ENCODE measurements around the gene ZRANB3.
"Not testable (repeated sequence)": the region's sequence is repeated elsewhere in the genome, so short reads cannot be mapped to it uniquely, and the experiment has no call there.

ZRANB3 gene

DNA sequence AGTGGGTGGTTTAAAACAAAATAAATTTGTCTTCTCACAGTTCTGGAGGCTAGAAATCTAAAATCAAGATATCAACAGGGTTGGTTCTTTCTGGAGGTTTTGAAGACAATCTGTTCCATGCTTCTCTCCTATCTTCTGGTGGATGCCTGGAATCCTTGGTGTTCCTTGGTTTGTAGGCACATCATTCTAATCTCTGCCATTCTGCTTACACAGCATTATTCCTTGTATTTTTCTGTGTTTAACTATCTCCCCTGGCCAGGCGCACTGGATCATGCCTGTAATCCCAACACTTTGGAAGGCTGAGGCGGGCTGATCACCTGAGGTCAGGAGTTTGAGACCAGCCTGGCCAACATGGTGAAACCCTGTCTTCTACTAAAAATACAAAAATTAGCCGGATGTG, 108.1 kb downstream of the ZRANB3 start:
- TF ChIP-seq, protein P1, sequence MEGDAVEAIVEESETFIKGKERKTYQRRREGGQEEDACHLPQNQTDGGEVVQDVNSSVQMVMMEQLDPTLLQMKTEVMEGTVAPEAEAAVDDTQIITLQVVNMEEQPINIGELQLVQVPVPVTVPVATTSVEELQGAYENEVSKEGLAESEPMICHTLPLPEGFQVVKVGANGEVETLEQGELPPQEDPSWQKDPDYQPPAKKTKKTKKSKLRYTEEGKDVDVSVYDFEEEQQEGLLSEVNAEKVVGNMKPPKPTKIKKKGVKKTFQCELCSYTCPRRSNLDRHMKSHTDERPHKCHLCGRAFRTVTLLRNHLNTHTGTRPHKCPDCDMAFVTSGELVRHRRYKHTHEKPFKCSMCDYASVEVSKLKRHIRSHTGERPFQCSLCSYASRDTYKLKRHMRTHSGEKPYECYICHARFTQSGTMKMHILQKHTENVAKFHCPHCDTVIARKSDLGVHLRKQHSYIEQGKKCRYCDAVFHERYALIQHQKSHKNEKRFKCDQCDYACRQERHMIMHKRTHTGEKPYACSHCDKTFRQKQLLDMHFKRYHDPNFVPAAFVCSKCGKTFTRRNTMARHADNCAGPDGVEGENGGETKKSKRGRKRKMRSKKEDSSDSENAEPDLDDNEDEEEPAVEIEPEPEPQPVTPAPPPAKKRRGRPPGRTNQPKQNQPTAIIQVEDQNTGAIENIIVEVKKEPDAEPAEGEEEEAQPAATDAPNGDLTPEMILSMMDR (IDR thresholded peaks at IDR 0.05; ENCODE audit: insufficient read depth, low read length, poor library complexity, severe bottlenecking) = no peak
- no peak for DNase-seq (ENCODE audit: extremely low read depth, insufficient read length)
- H3K4me3 ChIP-seq (replicated peaks; ENCODE audit: low read depth, low read length) = no peak overlapping the region
- no peaks in the 10 kb centered on the region for H3K36me3 ChIP-seq (ENCODE audit: control insufficient read depth, insufficient read depth, low read length)
- H3K27me3 ChIP-seq (replicated peaks; ENCODE audit: control insufficient read depth, insufficient read depth, low read length) = no peaks in the 10 kb centered on the region

DNA sequence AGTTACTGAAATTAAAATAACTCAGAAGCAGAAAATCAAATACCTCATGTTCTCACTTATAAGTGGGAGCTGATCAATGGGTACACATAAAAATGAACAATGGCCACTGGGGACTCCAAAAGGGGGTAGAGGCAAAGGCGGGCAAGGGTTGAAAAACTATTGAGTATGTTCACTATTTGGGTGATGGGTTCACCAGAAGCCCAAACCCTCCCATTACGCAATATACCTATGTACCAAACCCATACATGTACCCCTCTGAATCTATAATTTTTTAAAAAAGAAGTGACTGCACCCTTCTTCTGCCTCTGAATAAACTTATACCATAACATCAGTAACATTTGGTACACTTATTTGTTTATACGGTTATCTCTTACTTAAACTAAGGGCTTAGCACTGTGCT, 119.4 kb downstream of the ZRANB3 start:
- TF ChIP-seq, protein P1 (IDR thresholded peaks at IDR 0.05; ENCODE audit: insufficient read depth, low read length, poor library complexity, severe bottlenecking) = no peak
- no peaks in the 10 kb centered on the region for H3K27me3 ChIP-seq (replicated peaks; ENCODE audit: control insufficient read depth, insufficient read depth, low read length)
- DNase-seq (ENCODE audit: extremely low read depth, insufficient read length) = no peak
- H3K4me3 ChIP-seq (replicated peaks; ENCODE audit: low read depth, low read length) = no peak overlapping the region
- no peaks in the 10 kb centered on the region for H3K36me3 ChIP-seq (ENCODE audit: control insufficient read depth, insufficient read depth, low read length)

DNA sequence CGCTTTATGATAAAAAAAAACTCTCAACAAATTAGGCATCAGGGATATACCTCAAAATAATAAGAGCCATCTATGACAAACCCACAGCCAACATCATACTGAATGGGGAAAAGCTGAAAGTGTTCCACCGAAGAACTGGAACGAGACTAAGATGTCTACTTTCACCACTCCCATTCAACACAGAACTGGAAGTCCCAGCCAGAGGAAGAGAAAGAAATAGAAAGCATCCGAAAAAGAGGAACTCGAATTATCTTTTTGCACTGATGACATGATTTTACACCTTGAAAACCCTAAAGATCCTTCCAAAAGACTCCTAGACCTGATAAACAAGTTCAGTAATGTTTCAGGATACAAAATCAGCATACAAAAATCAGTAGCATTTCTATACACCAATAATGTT, 121.6 kb downstream of the ZRANB3 start:
- no peaks in the 10 kb centered on the region for H3K27me3 ChIP-seq (replicated peaks; ENCODE audit: control insufficient read depth, insufficient read depth, low read length)
- DNase-seq (ENCODE audit: extremely low read depth, insufficient read length) = no peak
- H3K4me3 ChIP-seq (replicated peaks; ENCODE audit: low read depth, low read length) = no peak overlapping the region
- no peaks in the 10 kb centered on the region for H3K36me3 ChIP-seq (ENCODE audit: control insufficient read depth, insufficient read depth, low read length)
- TF ChIP-seq, protein P1 (IDR thresholded peaks at IDR 0.05; ENCODE audit: insufficient read depth, low read length, poor library complexity, severe bottlenecking) = no peak

DNA sequence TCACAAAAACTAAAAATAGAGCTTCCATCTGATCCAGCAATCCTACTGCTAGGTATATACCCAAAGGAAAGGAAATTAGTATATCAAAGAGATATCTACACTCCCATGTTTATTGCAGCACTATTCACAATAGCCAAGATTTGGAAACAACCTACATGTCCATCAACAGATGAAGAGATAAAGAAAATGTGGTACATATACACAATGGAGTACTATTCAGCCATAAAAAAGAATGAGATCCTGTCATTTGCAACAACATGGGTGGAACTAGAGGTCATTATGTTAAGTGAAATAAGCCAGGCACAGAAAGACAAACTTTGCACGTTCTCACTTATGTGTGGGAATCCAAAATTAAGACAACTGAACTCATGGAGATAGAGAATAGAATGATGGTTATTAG, 134.8 kb downstream of the ZRANB3 start:
- H3K36me3 ChIP-seq (ENCODE audit: control insufficient read depth, insufficient read depth, low read length); H3K27me3 ChIP-seq (replicated peaks; ENCODE audit: control insufficient read depth, insufficient read depth, low read length); DNase-seq (ENCODE audit: extremely low read depth, insufficient read length); H3K4me3 ChIP-seq (replicated peaks; ENCODE audit: low read depth, low read length): not testable (repeated sequence)

DNA sequence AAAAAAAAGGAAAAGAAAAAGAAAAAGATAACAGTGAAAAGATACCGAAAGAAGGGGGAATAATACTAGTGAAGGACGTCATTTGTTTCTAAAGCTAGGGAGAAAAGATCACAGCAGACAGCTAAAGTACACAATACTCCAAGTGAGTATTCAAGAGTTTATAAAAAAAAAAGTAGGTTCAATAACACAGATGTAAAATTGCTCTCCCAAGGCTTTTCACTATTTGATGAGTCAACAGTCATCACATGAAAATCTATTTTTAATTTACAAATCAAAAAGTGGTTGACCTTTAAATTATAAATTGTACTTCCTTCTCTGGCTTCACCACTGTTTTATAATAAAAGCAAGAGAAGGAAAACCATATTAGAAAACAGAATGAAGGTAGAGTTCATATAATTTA, 144.0 kb downstream of the ZRANB3 start:
- TF ChIP-seq, protein P1 (IDR thresholded peaks at IDR 0.05; ENCODE audit: insufficient read depth, low read length, poor library complexity, severe bottlenecking) = no peak
- no peak for DNase-seq (ENCODE audit: extremely low read depth, insufficient read length)
- Histone ChIP-seq H3K27me3 (replicated peaks; ENCODE audit: control insufficient read depth, insufficient read depth, low read length) (no peaks in the 10 kb centered on the region), H3K4me3 (replicated peaks; ENCODE audit: low read depth, low read length) (no peak overlapping the region), H3K36me3 (ENCODE audit: control insufficient read depth, insufficient read depth, low read length) (no peaks in the 10 kb centered on the region)

DNA sequence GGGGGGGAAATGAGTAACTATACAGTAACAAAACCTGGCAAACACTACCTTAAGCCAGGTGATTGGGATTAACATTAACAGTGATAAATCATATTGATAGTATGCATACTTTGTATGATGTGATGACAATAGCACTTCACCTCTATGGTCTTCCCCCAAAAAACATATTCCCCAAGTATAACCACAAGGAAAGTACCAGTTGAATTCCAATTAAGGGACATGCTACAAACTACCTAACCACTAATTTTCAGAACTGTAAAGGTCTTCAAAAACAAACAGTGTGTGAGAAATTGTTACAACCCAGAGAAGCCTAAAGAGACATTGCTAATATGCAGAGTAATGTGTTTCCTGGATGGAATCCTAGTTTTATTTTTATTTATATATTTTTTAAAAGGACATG, 152.4 kb downstream of the ZRANB3 start:
- no peak for DNase-seq (ENCODE audit: extremely low read depth, insufficient read length)
- TF ChIP-seq, protein P1 (IDR thresholded peaks at IDR 0.05; ENCODE audit: insufficient read depth, low read length, poor library complexity, severe bottlenecking) = no peak

More for the DNA sequence above, 152.4 kb downstream of the ZRANB3 start:
- Histone ChIP-seq H3K36me3 (ENCODE audit: control insufficient read depth, insufficient read depth, low read length) (no peaks in the 10 kb centered on the region), H3K27me3 (replicated peaks; ENCODE audit: control insufficient read depth, insufficient read depth, low read length) (no peaks in the 10 kb centered on the region), H3K4me3 (replicated peaks; ENCODE audit: low read depth, low read length) (no peak overlapping the region)

Measured in GM06990 (cell line).